Liver (tissue), 9 donors: Measurements from ENCODE around the gene AIDA. TPM values are rescaled to one million over a fixed set of nuclear protein-coding genes. Genes with fewer than 3 reads are reported as not detected.

Experiments
- DNase-seq: peaks from one replicate; pipeline ENCODE4 v3.0.0-alpha.2; 2017; ENCODE audit warnings: low spot score
- H3K27ac ChIP-seq, 2 donors: one replicate each; pipeline ENCODE4 v1.7.0; 2013; ENCODE audit warnings: inconsistent platforms in 2 of 2, low read length in 2 of 2, control low read depth in 1 of 2, low read depth in 1 of 2, mild to moderate bottlenecking in 1 of 2
- H3K27me3 ChIP-seq, 4 donors: one replicate each; pipeline versions ENCODE4 v1.6.1 to v1.7.0; 2013; ENCODE audit warnings: low read length in 3 of 4, inconsistent platforms in 1 of 4, mild to moderate bottlenecking in 1 of 4, moderate library complexity in 1 of 4; ENCODE audit not compliant: control insufficient read depth in 4 of 4, insufficient read depth in 4 of 4
- H3K36me3 ChIP-seq, 4 donors: one replicate each; pipeline versions ENCODE4 v1.6.1 to v1.7.0; 2013; ENCODE audit warnings: low read length in 3 of 4, mild to moderate bottlenecking in 3 of 4, low read depth in 1 of 4, moderate library complexity in 1 of 4; ENCODE audit not compliant: control insufficient read depth in 4 of 4, insufficient read depth in 3 of 4
- H3K4me1 ChIP-seq, 4 donors: one replicate each; pipeline versions ENCODE4 v1.6.1 to v1.7.0; 2013; ENCODE audit warnings: low read length in 3 of 4, mild to moderate bottlenecking in 3 of 4, moderate library complexity in 1 of 4; ENCODE audit not compliant: control insufficient read depth in 4 of 4, insufficient read depth in 4 of 4
- H3K4me3 ChIP-seq, 3 donors: one replicate each; pipeline versions ENCODE4 v1.6.1 to v1.7.0; 2013; ENCODE audit warnings: low read length in 3 of 3, control low read depth in 1 of 3, low read depth in 1 of 3, mild to moderate bottlenecking in 1 of 3
- H3K9ac ChIP-seq, 2 donors: one replicate each; pipeline ENCODE4 v1.7.0; 2013; ENCODE audit warnings: low read length in 2 of 2, mild to moderate bottlenecking in 2 of 2, moderate library complexity in 2 of 2, control low read depth in 1 of 2, low read depth in 1 of 2
- H3K9me3 ChIP-seq, 4 donors: one replicate each; pipeline versions ENCODE4 v1.6.1 to v1.7.0; 2013; ENCODE audit warnings: low read length in 3 of 4; ENCODE audit not compliant: control insufficient read depth in 4 of 4
- ATF3 ChIP-seq: IDR thresholded peaks from 2 replicates; pipeline ENCODE4 v1.6.1; 2016; ENCODE audit warnings: antibody characterized with exemption
- EGR1 ChIP-seq, 2 donors: IDR thresholded peaks; 2 replicates each; pipeline ENCODE4 v1.6.1; 2016 to 2018; ENCODE audit warnings: antibody characterized with exemption in 2 of 2, low read depth in 2 of 2
- FOXA2 ChIP-seq: IDR thresholded peaks from 2 replicates; pipeline ENCODE4 v1.6.1; 2016; ENCODE audit warnings: antibody characterized with exemption
- HNF4G ChIP-seq: IDR thresholded peaks from 2 replicates; pipeline ENCODE4 v1.6.1; 2016; ENCODE audit warnings: antibody characterized with exemption
- JUND ChIP-seq, 2 donors: IDR thresholded peaks; 2 replicates each; pipeline ENCODE4 v1.6.1; 2016; ENCODE audit warnings: antibody characterized with exemption in 2 of 2
- MAX ChIP-seq: IDR thresholded peaks from 2 replicates; pipeline ENCODE4 v1.6.1; 2016; ENCODE audit warnings: antibody characterized with exemption
- NR2F2 ChIP-seq: IDR thresholded peaks from 2 replicates; pipeline ENCODE4 v1.6.1; 2016; ENCODE audit warnings: antibody characterized with exemption
- RAD21 ChIP-seq, 2 donors: IDR thresholded peaks; 2 replicates each; pipeline ENCODE4 v1.6.1; 2016; ENCODE audit warnings: antibody characterized with exemption in 2 of 2, mild to moderate bottlenecking in 2 of 2
- REST ChIP-seq: IDR thresholded peaks from 2 replicates; pipeline ENCODE4 v1.6.1; 2016; ENCODE audit warnings: antibody characterized with exemption, mild to moderate bottlenecking
- SP1 ChIP-seq: IDR thresholded peaks from 2 replicates; pipeline ENCODE4 v1.6.1; 2018; ENCODE audit warnings: antibody characterized with exemption, mild to moderate bottlenecking
- TAF1 ChIP-seq: conservative IDR thresholded peaks from 2 replicates; pipeline ENCODE4 v1.6.1; 2016; ENCODE audit warnings: antibody characterized with exemption, mild to moderate bottlenecking
- YY1 ChIP-seq: IDR thresholded peaks from 2 replicates; pipeline ENCODE4 v1.6.1; 2016; ENCODE audit warnings: antibody characterized with exemption, mild to moderate bottlenecking
- ZBTB33 ChIP-seq: IDR thresholded peaks from 2 replicates; pipeline ENCODE4 v1.6.1; 2016; ENCODE audit warnings: antibody characterized with exemption
- WGBS: extraction: QIAGEN DNeasy Blood & Tissue Kit; methylation state at CpG from one replicate; pipeline ENCODE4 v1.1.7; 2013; 5-methylcytosine and 5-hydroxymethylcytosine counted together
- polyA plus RNA-seq, 2 donors: library from polyadenylated mRNA; stranded (reverse) in 1 of 2; unstranded in 1 of 2; fragments of 200-250 nt in 1 of 2; fragments of >200 nt in 1 of 2; fragmentation: Nextera tagmentation in 1 of 2; extraction: Ambion mirVana in 1 of 2; gene quantifications; one replicate each; pipeline versions ENCODE4 v1.2.1 to v1.2.3, GENCODE V29; 2013 to 2015
- total RNA-seq, 2 donors: library from RNA; depleted of rRNA; stranded (reverse); fragments of >200 nt; gene quantifications; one replicate each; pipeline ENCODE4 v1.2.3, GENCODE V29; 2014
- donor health status: healthy.
- donor health status: healthy.
- donor health status: healthy.
- donor health status: healthy.
- donor health status: healthy.

AIDA gene
- total and polyA plus RNA-seq, 4 donors: 9.3 to 48.2 (median 21.5) TPM

- no peaks in the 10 kb centered on the region for H3K9me3 ChIP-seq
- peaks cover 3 to 41% (median 24%) of the 10 kb centered on the region in 4 donors for H3K36me3 ChIP-seq
- DNase-seq: no peak
- H3K27ac ChIP-seq: no peak within 1 kb of the TSS
- no peak for TF ChIP-seq ZBTB33
- TF ChIP-seq FOXA2: no peak
- no peak for TF ChIP-seq HNF4G
- TF ChIP-seq SP1: no peak
- no peak for TF ChIP-seq EGR1 (IDR thresholded peaks at IDR 0.05; ENCODE audit: low read depth in 2 of 2)
- TF ChIP-seq REST: no peak
- TF ChIP-seq NR2F2: no peak
- TF ChIP-seq MAX: no peak
- no peak for TF ChIP-seq JUND (IDR thresholded peaks at IDR 0.05)
- no peak for TF ChIP-seq ATF3
- H3K4me1 ChIP-seq: no peaks in the 10 kb centered on the region
- H3K27me3 ChIP-seq: no peaks in the 10 kb centered on the region
- no peak within 1 kb of the TSS for H3K9ac ChIP-seq
- WGBS: 70% methylated on average over 1 of the region's 1 CpG
- H3K4me3 ChIP-seq: no peak within 1 kb of the TSS
These were observed 24.7 kb upstream of the AIDA start, which contains the start of gene FAM177B for GRCh38 chr1:222736972-222737371. Gene FAM177B (plus strand): TSS chr1:222737202. CDS start chr1:222746546, 9,344 bp downstream.

- H3K27ac ChIP-seq: no peak overlapping the region
- H3K4me1 ChIP-seq: no peaks in the 10 kb centered on the region
- H3K36me3 ChIP-seq: peaks cover 3 to 46% (median 26%) of the 10 kb centered on the region in 4 donors
- H3K4me3 ChIP-seq: no peak overlapping the region
- no peak overlapping the region for H3K9ac ChIP-seq
- TF ChIP-seq RAD21 (IDR thresholded peaks at IDR 0.05): no peak
- TF ChIP-seq ATF3: no peak
- no peak for TF ChIP-seq ZBTB33
- TF ChIP-seq REST: no peak
- no peak for TF ChIP-seq TAF1
- TF ChIP-seq MAX: no peak
- TF ChIP-seq YY1: no peak
- no peak for DNase-seq
- H3K9me3 ChIP-seq: no peaks in the 10 kb centered on the region
- no peaks in the 10 kb centered on the region for H3K27me3 ChIP-seq
- 91% methylated on average over 5 of the region's 5 CpGs for WGBS
These were observed 24.2 kb upstream of the AIDA start for GRCh38 chr1:222736470-222736869.
